GM23338 (cell line): Measurements from ENCODE around the gene SGSH. TPM values are rescaled to one million over a fixed set of nuclear protein-coding genes. Genes with fewer than 3 reads are reported as not detected.

ENCODE experiments used
- ATAC-seq: fragments of 200-7000 bp; cut with Tn5 transposase; 3 replicates; pipeline ENCODE4 v1.9.1; 2020
- DNase-seq: peaks from one replicate; pipeline ENCODE4 v3.0.0-alpha.2; 2015; ENCODE audit warnings: low spot score
- H2AFZ ChIP-seq: fragments of 200-600 bp; sonication (generic); 2 replicates; pipeline ENCODE4 v1.8.0; 2016; ENCODE audit warnings: antibody characterized with exemption, mild to moderate bottlenecking, moderate library complexity
- H3F3A ChIP-seq: fragments of 200-600 bp; sonication (generic); replicated peaks from 2 replicates; pipeline ENCODE4 v1.8.0; 2017; ENCODE audit warnings: antibody characterized with exemption, mixed run types, low read depth
- H3K27ac ChIP-seq: fragments of 200-600 bp; sonication (generic); 2 replicates; pipeline ENCODE4 v1.6.1; 2016; ENCODE audit warnings: low read depth
- H3K27me3 ChIP-seq: fragments of 200-600 bp; sonication (generic); 2 replicates; pipeline ENCODE4 v1.8.0; 2016; ENCODE audit warnings: mild to moderate bottlenecking, mixed run types, moderate library complexity; ENCODE audit not compliant: insufficient read depth
- H3K36me3 ChIP-seq: fragments of 200-600 bp; sonication (generic); 2 replicates; pipeline ENCODE4 v1.8.0; 2016; ENCODE audit warnings: mild to moderate bottlenecking; ENCODE audit not compliant: insufficient read depth
- H3K4me1 ChIP-seq: fragments of 200-600 bp; sonication (generic); 2 replicates; pipeline ENCODE4 v1.8.0; 2016; ENCODE audit warnings: mild to moderate bottlenecking, moderate library complexity; ENCODE audit not compliant: insufficient read depth
- H3K4me2 ChIP-seq: fragments of 200-600 bp; sonication (generic); 2 replicates; pipeline ENCODE4 v1.7.1; 2017; ENCODE audit warnings: mixed run types
- H3K4me3 ChIP-seq: fragments of 200-600 bp; sonication (generic); 2 replicates; pipeline ENCODE4 v1.6.1; 2016; ENCODE audit warnings: mixed run types
- H3K79me2 ChIP-seq: fragments of 200-600 bp; sonication (generic); replicated peaks from 2 replicates; pipeline ENCODE4 v1.8.0; 2017; ENCODE audit warnings: mild to moderate bottlenecking; ENCODE audit not compliant: insufficient read depth
- H3K9me2 ChIP-seq: fragments of 200-600 bp; sonication (generic); 2 replicates; pipeline ENCODE4 v1.8.0; 2017; ENCODE audit not compliant: insufficient read depth
- H4K20me1 ChIP-seq: fragments of 200-600 bp; sonication (generic); replicated peaks from 2 replicates; pipeline ENCODE4 v1.8.0; 2017; ENCODE audit warnings: mild to moderate bottlenecking; ENCODE audit not compliant: insufficient read depth
- H3K27ac Mint-ChIP-seq: 2 replicates; pipeline ENCODE4 v1.8.0; 2020; ENCODE audit warnings: inconsistent platforms, mild to moderate bottlenecking, moderate library complexity, mixed read lengths
- H3K27me3 Mint-ChIP-seq: 3 replicates; pipeline ENCODE4 v1.8.0; 2022; ENCODE audit warnings: low read depth, mild to moderate bottlenecking, moderate library complexity, mixed read lengths, inconsistent platforms; ENCODE audit not compliant: insufficient read depth, poor library complexity
- H3K36me3 Mint-ChIP-seq: 3 replicates; pipeline ENCODE4 v1.8.0; 2021; ENCODE audit warnings: low read depth, mild to moderate bottlenecking, inconsistent platforms, moderate library complexity, mixed read lengths
- H3K4me1 Mint-ChIP-seq: 3 replicates; pipeline ENCODE4 v1.8.0; 2020; ENCODE audit warnings: mild to moderate bottlenecking, inconsistent platforms, mixed read lengths
- H3K4me3 Mint-ChIP-seq: 3 replicates; pipeline ENCODE4 v1.8.0; 2021; ENCODE audit warnings: moderate library complexity, mild to moderate bottlenecking, inconsistent platforms, mixed read lengths
- H3K9me3 Mint-ChIP-seq: 3 replicates; pipeline ENCODE4 v1.8.0; 2020; ENCODE audit warnings: moderate library complexity, mild to moderate bottlenecking, inconsistent platforms, mixed read lengths
- EZH2 ChIP-seq: fragments of 200-600 bp; sonication (generic); IDR thresholded peaks from one replicate; pipeline ENCODE4 v1.8.0; 2017; ENCODE audit warnings: antibody characterized with exemption, mild to moderate bottlenecking, low read depth; ENCODE audit not compliant: unreplicated experiment
- EZH2phosphoT487 ChIP-seq: fragments of 200-600 bp; sonication (generic); IDR thresholded peaks from one replicate; pipeline ENCODE4 v1.8.1; 2018; ENCODE audit warnings: antibody characterized with exemption; ENCODE audit not compliant: unreplicated experiment
- NANOG ChIP-seq: IDR thresholded peaks from 2 replicates; pipeline ENCODE4 v1.6.1; 2016; ENCODE audit warnings: antibody characterized with exemption, borderline replicate concordance
- ZNF331 ChIP-seq: fragments of 250-450 bp; sonication (Bioruptor Pico); IDR thresholded peaks from 2 replicates; pipeline ENCODE4 v1.5.0; 2020; ENCODE audit warnings: low read depth, mild to moderate bottlenecking, moderate library complexity
- polyA plus RNA-seq: library from polyadenylated mRNA; unstranded; fragments of >200 nt; fragmentation: Nextera tagmentation; extraction: Ambion mirVana; gene quantifications from 2 replicates; pipeline ENCODE4 v1.2.1, GENCODE V29; 2016
- total RNA-seq: library from RNA; depleted of rRNA; stranded (reverse); fragments of >200 nt; shearing (Covaris generic); gene quantifications from 2 replicates; pipeline ENCODE4 v1.2.3, GENCODE V29; 2014
- TF ChIP-seq, protein P1 (sequence below): fragments of 250-450 bp; sonication (Bioruptor Pico); IDR thresholded peaks from 2 replicates; pipeline ENCODE4 v1.5.0; 2020; ENCODE audit warnings: mild to moderate bottlenecking, moderate library complexity
- TF ChIP-seq, protein P2 (sequence below): IDR thresholded peaks from 2 replicates; pipeline ENCODE4 v1.6.1; 2016; ENCODE audit warnings: antibody characterized with exemption

Gene SGSH
- total and polyA plus RNA-seq, 2 experiments from 2014 or later = 9.6 to 17.5 TPM

DNA sequence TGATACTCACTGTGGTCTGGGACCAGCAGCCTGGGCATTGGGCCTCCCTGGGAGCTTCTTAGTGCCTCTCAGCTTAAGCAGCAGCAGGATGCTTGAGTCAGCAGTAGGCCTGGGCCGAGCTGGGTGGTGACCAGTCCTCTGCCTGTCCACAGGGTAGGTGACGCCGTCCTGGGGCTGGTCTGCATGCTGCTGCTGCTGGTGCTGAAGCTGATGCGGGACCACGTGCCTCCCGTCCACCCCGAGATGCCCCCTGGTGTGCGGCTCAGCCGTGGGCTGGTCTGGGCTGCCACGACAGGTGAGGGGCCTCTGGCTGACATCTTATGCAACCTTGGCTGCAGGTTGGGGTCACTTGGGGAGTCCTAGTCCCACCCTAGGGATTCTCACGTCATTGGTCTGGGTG lies 7.5 kb upstream of the SGSH start (continued):
- TF ChIP-seq, protein P1, sequence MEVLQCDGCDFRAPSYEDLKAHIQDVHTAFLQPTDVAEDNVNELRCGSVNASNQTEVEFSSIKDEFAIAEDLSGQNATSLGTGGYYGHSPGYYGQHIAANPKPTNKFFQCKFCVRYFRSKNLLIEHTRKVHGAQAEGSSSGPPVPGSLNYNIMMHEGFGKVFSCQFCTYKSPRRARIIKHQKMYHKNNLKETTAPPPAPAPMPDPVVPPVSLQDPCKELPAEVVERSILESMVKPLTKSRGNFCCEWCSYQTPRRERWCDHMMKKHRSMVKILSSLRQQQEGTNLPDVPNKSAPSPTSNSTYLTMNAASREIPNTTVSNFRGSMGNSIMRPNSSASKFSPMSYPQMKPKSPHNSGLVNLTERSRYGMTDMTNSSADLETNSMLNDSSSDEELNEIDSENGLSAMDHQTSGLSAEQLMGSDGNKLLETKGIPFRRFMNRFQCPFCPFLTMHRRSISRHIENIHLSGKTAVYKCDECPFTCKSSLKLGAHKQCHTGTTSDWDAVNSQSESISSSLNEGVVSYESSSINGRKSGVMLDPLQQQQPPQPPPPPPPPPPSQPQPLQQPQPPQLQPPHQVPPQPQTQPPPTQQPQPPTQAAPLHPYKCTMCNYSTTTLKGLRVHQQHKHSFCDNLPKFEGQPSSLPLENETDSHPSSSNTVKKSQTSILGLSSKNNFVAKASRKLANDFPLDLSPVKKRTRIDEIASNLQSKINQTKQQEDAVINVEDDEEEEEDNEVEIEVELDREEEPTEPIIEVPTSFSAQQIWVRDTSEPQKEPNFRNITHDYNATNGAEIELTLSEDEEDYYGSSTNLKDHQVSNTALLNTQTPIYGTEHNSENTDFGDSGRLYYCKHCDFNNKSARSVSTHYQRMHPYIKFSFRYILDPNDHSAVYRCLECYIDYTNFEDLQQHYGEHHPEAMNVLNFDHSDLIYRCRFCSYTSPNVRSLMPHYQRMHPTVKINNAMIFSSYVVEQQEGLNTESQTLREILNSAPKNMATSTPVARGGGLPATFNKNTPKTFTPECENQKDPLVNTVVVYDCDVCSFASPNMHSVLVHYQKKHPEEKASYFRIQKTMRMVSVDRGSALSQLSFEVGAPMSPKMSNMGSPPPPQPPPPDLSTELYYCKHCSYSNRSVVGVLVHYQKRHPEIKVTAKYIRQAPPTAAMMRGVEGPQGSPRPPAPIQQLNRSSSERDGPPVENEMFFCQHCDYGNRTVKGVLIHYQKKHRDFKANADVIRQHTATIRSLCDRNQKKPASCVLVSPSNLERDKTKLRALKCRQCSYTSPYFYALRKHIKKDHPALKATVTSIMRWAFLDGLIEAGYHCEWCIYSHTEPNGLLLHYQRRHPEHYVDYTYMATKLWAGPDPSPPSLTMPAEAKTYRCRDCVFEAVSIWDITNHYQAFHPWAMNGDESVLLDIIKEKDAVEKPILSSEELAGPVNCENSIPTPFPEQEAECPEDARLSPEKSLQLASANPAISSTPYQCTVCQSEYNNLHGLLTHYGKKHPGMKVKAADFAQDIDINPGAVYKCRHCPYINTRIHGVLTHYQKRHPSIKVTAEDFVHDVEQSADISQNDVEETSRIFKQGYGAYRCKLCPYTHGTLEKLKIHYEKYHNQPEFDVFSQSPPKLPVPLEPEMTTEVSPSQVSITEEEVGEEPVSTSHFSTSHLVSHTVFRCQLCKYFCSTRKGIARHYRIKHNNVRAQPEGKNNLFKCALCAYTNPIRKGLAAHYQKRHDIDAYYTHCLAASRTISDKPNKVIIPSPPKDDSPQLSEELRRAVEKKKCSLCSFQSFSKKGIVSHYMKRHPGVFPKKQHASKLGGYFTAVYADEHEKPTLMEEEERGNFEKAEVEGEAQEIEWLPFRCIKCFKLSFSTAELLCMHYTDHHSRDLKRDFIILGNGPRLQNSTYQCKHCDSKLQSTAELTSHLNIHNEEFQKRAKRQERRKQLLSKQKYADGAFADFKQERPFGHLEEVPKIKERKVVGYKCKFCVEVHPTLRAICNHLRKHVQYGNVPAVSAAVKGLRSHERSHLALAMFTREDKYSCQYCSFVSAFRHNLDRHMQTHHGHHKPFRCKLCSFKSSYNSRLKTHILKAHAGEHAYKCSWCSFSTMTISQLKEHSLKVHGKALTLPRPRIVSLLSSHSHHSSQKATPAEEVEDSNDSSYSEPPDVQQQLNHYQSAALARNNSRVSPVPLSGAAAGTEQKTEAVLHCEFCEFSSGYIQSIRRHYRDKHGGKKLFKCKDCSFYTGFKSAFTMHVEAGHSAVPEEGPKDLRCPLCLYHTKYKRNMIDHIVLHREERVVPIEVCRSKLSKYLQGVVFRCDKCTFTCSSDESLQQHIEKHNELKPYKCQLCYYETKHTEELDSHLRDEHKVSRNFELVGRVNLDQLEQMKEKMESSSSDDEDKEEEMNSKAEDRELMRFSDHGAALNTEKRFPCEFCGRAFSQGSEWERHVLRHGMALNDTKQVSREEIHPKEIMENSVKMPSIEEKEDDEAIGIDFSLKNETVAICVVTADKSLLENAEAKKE (CRISPR knock-in tag) = no peak

- Mint-ChIP-seq H3K4me1 (peaks cover 27% of the 10 kb centered on the region), H3K9me3 (peaks cover 5% of the 10 kb centered on the region), H3K27me3 (peaks cover 2% of the 10 kb centered on the region), H3K36me3 (peaks cover 31% of the 10 kb centered on the region), H3K27ac (no peak overlapping the region), H3K4me3 (no peak overlapping the region)
- no peak overlapping the region for H2AFZ ChIP-seq
- H3K27me3 ChIP-seq = no peaks in the 10 kb centered on the region
- no peaks in the 10 kb centered on the region for H3F3A ChIP-seq
- no peaks in the 10 kb centered on the region for H4K20me1 ChIP-seq
- ATAC-seq (no peak), DNase-seq (no peak)
- no peaks in the 10 kb centered on the region; the same call in 1 of the 2 replicates for H3K79me2 ChIP-seq
- H3K27ac ChIP-seq = no peak overlapping the region
- 0 out of 2 replicates have a peak, but pooled peaks cover 1% of the 10 kb centered on the region for H3K36me3 ChIP-seq
- H3K9me2 ChIP-seq = no peaks in the 10 kb centered on the region
- TF ChIP-seq EZH2 (no peak), EZH2phosphoT487 (no peak), NANOG (no peak), ZNF331 (CRISPR knock-in tag) (no peak)
- TF ChIP-seq, protein P2, sequence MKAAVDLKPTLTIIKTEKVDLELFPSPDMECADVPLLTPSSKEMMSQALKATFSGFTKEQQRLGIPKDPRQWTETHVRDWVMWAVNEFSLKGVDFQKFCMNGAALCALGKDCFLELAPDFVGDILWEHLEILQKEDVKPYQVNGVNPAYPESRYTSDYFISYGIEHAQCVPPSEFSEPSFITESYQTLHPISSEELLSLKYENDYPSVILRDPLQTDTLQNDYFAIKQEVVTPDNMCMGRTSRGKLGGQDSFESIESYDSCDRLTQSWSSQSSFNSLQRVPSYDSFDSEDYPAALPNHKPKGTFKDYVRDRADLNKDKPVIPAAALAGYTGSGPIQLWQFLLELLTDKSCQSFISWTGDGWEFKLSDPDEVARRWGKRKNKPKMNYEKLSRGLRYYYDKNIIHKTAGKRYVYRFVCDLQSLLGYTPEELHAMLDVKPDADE = no peak
- TF ChIP-seq, protein P1 (CRISPR knock-in tag) = no peak
- H3K4me1 ChIP-seq = peaks cover 7% of the 10 kb centered on the region; the same call in 1 of the 2 replicates
- no peak overlapping the region for H3K4me3 ChIP-seq
- no peak overlapping the region for H3K4me2 ChIP-seq
These were observed 7.0 kb upstream of the SGSH start for GRCh38 chr17:80227156-80227555.
